ENCODE data around the gene GPD1L.
"Not testable (repeated sequence)": the region's sequence is repeated elsewhere in the genome, so short reads cannot be mapped to it uniquely, and the experiment has no call there.

DNA sequence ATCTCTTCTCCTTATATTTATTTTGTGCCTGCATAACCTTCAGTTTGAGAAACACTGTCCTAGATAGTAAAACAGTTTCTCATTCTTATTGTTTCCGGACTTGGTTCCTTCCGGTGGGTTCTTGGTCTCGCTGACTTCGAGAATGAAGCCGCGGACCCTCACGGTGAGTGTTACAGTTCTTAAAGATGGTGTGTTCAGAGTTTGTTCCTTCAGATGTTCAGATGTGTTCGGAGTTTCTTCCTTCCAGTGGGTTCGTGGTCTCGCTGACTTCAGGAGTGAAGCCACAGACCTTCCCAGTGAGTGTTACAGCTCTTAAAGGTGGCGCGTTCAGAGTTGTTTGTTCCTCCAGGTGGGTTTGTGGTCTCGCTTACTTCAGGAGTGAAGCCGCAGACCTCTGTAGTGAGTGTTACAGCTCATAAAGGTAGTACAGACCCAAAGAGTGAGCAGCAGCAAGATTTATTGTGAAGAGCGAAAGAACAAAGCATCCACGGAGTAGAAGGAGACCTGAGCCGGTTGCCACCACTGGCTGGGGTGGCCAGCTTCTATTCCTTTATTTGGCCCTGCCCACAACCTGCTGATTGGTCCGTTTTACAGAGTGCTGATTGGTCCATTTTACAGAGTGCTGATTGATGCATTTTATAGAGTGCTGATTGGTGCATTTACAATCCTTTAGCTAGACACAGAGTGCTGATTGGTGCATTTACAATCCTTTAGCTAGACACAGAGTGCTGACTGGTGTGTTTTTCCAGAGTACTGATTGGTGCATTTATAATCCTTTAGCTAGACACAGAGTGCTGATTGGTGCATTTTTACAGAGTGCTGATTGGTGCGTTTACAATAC is 8.3 kb downstream of the GPD1L start:
- TF ChIP-seq, protein P1, sequence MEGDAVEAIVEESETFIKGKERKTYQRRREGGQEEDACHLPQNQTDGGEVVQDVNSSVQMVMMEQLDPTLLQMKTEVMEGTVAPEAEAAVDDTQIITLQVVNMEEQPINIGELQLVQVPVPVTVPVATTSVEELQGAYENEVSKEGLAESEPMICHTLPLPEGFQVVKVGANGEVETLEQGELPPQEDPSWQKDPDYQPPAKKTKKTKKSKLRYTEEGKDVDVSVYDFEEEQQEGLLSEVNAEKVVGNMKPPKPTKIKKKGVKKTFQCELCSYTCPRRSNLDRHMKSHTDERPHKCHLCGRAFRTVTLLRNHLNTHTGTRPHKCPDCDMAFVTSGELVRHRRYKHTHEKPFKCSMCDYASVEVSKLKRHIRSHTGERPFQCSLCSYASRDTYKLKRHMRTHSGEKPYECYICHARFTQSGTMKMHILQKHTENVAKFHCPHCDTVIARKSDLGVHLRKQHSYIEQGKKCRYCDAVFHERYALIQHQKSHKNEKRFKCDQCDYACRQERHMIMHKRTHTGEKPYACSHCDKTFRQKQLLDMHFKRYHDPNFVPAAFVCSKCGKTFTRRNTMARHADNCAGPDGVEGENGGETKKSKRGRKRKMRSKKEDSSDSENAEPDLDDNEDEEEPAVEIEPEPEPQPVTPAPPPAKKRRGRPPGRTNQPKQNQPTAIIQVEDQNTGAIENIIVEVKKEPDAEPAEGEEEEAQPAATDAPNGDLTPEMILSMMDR (conservative IDR thresholded peaks at IDR 0.05; ENCODE audit: low read depth, low read length): not testable (repeated sequence)
- TF ChIP-seq MXI1 (IDR thresholded peaks at IDR 0.05; ENCODE audit: borderline replicate concordance, low read depth, low read length); ELK1 (IDR thresholded peaks at IDR 0.05; ENCODE audit: borderline replicate concordance, low read depth, low read length); RAD21 (IDR thresholded peaks at IDR 0.05; ENCODE audit: low read length): not testable (repeated sequence)
